ENCODE measurements around the gene MPZL3.

Gene MPZL3

DNA sequence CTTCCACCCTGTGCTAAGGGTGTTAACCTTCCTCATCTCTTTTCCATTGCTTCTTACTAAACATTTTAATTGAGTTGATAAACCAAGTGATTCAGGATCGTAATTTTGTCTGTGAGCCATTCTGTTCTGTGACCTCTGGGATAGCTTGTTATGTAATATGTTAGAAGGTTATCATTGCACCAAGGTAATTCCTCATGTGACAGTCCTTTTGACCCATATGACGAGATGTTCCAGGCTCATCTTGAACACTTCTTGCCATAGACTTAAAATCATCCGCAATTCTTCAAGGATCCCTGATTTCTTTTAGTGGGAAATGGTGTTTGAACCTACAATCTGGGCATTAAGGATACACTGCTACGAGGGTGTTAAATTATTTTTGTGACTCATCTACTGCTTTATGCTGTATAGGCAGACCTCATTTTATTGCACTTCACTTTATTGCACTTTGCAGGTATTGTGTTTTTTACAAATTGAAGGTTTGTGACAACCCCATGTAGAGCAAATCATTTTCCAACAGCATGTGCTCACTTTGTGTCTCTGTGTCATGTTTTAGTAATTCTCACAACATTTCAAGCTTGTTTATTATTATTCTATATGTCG, 31.0 kb upstream of the MPZL3 start:
- DNase-seq (ENCODE audit: low read depth), result no peak
- Histone ChIP-seq H3K9ac (ENCODE audit: low read length) (no peak overlapping the region), H3K36me3 (ENCODE audit: control insufficient read depth, insufficient read depth, low read length, severe bottlenecking) (no peaks in the 10 kb centered on the region), H3K4me1 (ENCODE audit: control insufficient read depth, insufficient read depth, low read length) (no peaks in the 10 kb centered on the region), H3K9me3 (ENCODE audit: control insufficient read depth, low read length) (no peaks in the 10 kb centered on the region), H3K27me3 (replicated peaks; ENCODE audit: control insufficient read depth, insufficient read depth, low read length) (peaks cover 13% of the 10 kb centered on the region), H3K4me3 (ENCODE audit: low read length) (no peak overlapping the region)

DNA sequence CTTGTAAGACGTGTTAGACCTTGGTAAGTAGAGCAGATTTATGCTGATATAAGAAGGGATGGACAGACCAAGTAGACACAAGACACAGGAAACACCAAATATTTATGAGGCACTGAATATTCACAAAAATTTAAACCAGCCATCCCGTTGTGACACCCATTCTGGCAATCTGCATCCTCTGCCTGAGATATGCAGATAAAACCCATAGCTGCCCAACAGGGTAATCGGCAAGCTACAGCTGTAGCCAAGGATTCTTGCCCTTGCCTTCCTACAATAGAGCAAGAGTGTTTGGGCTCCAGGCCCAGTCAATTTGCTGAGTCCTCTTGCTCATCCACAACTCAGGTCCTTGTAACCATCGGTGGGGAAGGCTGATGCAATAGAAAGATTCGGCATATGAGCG, 30.4 kb upstream of the MPZL3 start:
- H3K4me1 ChIP-seq (ENCODE audit: control insufficient read depth, insufficient read depth, low read length), result no peaks in the 10 kb centered on the region
- DNase-seq (ENCODE audit: low read depth), result no peak
- H3K9ac ChIP-seq (ENCODE audit: low read length), result no peak overlapping the region
- peaks cover 13% of the 10 kb centered on the region for H3K27me3 ChIP-seq (replicated peaks; ENCODE audit: control insufficient read depth, insufficient read depth, low read length)
- H3K4me3 ChIP-seq (ENCODE audit: low read length), result no peak overlapping the region
- H3K9me3 ChIP-seq (ENCODE audit: control insufficient read depth, low read length), result no peaks in the 10 kb centered on the region
- H3K36me3 ChIP-seq (ENCODE audit: control insufficient read depth, insufficient read depth, low read length, severe bottlenecking), result no peaks in the 10 kb centered on the region

DNA sequence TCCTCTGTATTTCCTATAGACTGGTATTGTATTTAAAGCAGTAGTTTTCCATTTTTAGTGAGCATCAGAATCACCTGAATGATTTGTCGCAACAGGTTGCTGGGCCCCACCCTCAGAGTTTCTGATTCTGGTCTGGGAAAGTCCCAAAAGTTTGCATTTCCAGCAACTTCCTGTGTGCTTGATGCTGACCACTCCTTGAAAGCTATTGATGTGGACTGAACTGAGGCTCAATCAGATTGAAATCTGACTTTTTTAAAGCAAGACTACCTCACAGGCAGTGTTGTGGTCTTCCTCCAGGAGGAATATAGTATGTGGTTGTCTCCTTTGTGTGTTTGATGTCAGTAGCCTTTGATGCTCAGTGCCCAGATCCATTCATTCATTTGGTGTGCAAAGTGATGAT, 29.1 kb upstream of the MPZL3 start:
- no peak for DNase-seq (ENCODE audit: low read depth)
- H3K4me1 ChIP-seq (ENCODE audit: control insufficient read depth, insufficient read depth, low read length), result no peaks in the 10 kb centered on the region
- H3K36me3 ChIP-seq (ENCODE audit: control insufficient read depth, insufficient read depth, low read length, severe bottlenecking), result no peaks in the 10 kb centered on the region
- H3K9ac ChIP-seq (ENCODE audit: low read length), result no peak overlapping the region
- no peaks in the 10 kb centered on the region for H3K9me3 ChIP-seq (ENCODE audit: control insufficient read depth, low read length)
- H3K4me3 ChIP-seq (ENCODE audit: low read length), result no peak overlapping the region
- peaks cover 19% of the 10 kb centered on the region for H3K27me3 ChIP-seq (replicated peaks; ENCODE audit: control insufficient read depth, insufficient read depth, low read length)

DNA sequence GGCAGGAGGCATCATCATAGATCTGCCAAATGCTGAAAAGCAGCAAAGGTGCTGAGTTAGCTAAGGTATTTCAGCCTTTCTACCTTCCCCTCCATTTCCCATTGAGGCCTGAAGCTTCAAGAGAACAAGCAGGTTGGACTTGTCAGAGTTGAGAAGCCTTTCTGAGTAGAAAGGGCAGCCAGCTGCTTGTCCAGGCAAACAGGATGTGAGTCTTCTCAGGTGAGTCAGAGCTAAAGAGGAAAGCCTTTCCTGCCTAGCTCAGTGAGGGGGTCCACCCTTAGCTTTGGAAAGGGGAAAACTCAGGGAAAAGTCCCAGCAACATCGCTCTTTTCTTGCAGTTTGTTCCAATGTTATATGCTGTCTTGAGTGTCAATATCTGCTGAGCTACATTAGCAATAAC, 25.1 kb upstream of the MPZL3 start:
- H3K27me3 ChIP-seq (replicated peaks; ENCODE audit: control insufficient read depth, insufficient read depth, low read length), result peaks cover 18% of the 10 kb centered on the region
- H3K9ac ChIP-seq (ENCODE audit: low read length), result no peak overlapping the region
- no peak for DNase-seq (ENCODE audit: low read depth)
- H3K9me3 ChIP-seq (ENCODE audit: control insufficient read depth, low read length), result no peaks in the 10 kb centered on the region
- H3K36me3 ChIP-seq (ENCODE audit: control insufficient read depth, insufficient read depth, low read length, severe bottlenecking), result no peaks in the 10 kb centered on the region
- no peak overlapping the region for H3K4me3 ChIP-seq (ENCODE audit: low read length)
- H3K4me1 ChIP-seq (ENCODE audit: control insufficient read depth, insufficient read depth, low read length), result no peaks in the 10 kb centered on the region

DNA sequence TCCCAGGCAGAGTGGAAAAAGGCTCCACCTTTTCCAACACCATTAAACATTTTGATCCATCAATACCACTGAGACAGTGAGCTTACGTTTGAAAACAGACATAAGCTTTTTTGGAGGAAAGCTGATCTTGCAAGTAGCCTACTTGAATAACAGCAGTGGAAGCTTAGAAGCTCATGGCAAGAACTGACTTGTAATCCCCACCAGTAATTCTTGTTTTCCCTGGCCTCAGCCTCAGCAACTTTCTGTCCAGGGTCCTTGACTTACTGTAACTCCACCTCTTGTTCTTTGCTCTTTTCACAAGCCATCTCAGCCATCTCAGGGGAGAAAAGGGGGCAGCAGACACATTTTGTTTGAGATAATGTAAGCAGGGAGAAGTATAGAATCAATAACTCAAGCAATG, 24.3 kb upstream of the MPZL3 start:
- Histone ChIP-seq H3K36me3 (ENCODE audit: control insufficient read depth, insufficient read depth, low read length, severe bottlenecking) (no peaks in the 10 kb centered on the region), H3K9me3 (ENCODE audit: control insufficient read depth, low read length) (no peaks in the 10 kb centered on the region), H3K4me3 (ENCODE audit: low read length) (no peak overlapping the region), H3K9ac (ENCODE audit: low read length) (no peak overlapping the region), H3K4me1 (ENCODE audit: control insufficient read depth, insufficient read depth, low read length) (no peaks in the 10 kb centered on the region), H3K27me3 (replicated peaks; ENCODE audit: control insufficient read depth, insufficient read depth, low read length) (peaks cover 24% of the 10 kb centered on the region)
- DNase-seq (ENCODE audit: low read depth), result no peak

DNA sequence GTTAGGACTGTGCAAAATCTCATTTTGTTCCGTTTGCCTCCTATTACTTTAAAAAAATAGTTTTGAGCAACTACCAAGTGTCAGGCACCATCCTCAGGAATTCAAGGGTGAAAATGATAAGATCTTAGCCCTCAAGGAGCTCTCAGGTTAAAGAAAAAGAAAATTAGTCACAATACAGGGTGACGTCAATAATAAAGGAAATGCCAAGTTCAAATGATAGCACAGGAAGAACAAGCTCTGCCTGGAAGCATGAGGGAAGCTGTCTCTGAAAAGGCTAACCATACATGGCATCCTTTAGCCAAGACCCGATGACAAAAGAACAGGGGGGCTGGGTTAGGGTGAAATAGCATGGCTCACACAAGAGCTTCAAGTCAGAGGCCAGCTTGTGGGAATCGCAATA, 23.0 kb upstream of the MPZL3 start:
- Histone ChIP-seq H3K36me3 (ENCODE audit: control insufficient read depth, insufficient read depth, low read length, severe bottlenecking) (no peaks in the 10 kb centered on the region), H3K4me1 (ENCODE audit: control insufficient read depth, insufficient read depth, low read length) (no peaks in the 10 kb centered on the region), H3K9ac (ENCODE audit: low read length) (no peak overlapping the region), H3K9me3 (ENCODE audit: control insufficient read depth, low read length) (no peaks in the 10 kb centered on the region), H3K27me3 (replicated peaks; ENCODE audit: control insufficient read depth, insufficient read depth, low read length) (peaks cover 24% of the 10 kb centered on the region), H3K4me3 (ENCODE audit: low read length) (no peak overlapping the region)
- DNase-seq (ENCODE audit: low read depth), result no peak

DNA sequence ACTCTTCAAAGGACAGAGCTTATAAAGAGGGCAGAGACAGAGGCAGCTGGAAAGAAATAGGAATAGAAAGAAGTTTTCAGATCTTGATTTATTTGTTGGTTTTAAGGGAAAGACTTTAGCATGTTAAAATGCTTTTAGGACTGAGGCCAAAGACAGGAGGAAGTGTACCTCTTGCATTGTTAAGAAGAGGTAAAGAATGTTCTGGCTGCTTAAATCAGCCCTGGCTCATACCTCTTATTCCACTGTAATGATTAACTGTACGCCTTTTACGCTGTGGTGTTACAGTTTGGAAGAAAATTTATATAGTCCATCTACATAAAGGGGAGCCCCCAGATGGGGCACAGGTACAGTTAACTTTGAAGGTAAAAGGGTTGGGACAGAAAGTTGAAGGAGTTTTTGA, 22.0 kb upstream of the MPZL3 start:
- Histone ChIP-seq H3K27me3 (replicated peaks; ENCODE audit: control insufficient read depth, insufficient read depth, low read length) (peaks cover 29% of the 10 kb centered on the region), H3K4me1 (ENCODE audit: control insufficient read depth, insufficient read depth, low read length) (no peaks in the 10 kb centered on the region), H3K4me3 (ENCODE audit: low read length) (no peak overlapping the region), H3K36me3 (ENCODE audit: control insufficient read depth, insufficient read depth, low read length, severe bottlenecking) (no peaks in the 10 kb centered on the region), H3K9me3 (ENCODE audit: control insufficient read depth, low read length) (no peaks in the 10 kb centered on the region), H3K9ac (ENCODE audit: low read length) (no peak overlapping the region)
- no peak for DNase-seq (ENCODE audit: low read depth)

DNA sequence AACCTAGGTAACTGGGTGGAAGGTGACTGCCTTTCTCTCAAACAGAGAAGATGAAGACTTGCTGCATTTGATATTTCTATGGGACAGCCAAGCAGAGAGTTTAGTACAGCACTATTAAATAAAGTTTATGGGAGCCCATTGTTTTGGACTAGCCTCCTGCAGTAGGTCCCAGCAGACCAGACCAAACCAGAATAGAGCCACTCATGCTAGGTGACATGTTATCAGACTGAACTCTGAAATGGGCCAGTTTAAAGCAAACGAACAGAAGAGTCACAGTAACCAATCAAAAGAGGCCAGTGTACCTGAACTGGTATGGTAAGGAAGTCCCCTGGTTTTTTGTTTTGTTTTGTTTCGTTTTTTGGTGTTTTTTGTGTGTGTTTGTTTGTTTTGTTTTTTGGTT, 19.8 kb upstream of the MPZL3 start:
- Histone ChIP-seq H3K27me3 (replicated peaks; ENCODE audit: control insufficient read depth, insufficient read depth, low read length) (peaks cover 43% of the 10 kb centered on the region), H3K4me3 (ENCODE audit: low read length) (no peak overlapping the region), H3K9ac (ENCODE audit: low read length) (no peak overlapping the region), H3K9me3 (ENCODE audit: control insufficient read depth, low read length) (no peaks in the 10 kb centered on the region), H3K36me3 (ENCODE audit: control insufficient read depth, insufficient read depth, low read length, severe bottlenecking) (no peaks in the 10 kb centered on the region), H3K4me1 (ENCODE audit: control insufficient read depth, insufficient read depth, low read length) (no peaks in the 10 kb centered on the region)
- DNase-seq (ENCODE audit: low read depth), result no peak

DNA sequence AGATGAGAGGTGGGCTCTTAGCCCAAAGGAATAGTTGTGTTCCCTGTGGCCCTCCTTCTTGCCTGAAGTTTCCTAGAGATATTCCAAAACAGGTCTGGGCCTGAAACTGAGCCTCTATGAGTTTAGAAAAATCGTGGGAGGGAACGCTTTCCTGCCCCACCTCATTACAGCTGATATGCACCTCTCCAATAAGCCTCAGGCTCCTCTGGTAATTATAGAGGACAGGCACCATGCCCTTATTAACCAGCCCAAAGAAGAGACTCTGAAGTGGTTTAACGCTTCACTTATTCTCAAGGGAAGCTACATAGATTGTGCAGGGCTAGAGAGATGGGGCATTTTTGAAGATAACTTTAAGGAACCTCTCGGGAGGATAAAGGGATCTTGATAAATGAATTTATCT, 15.3 kb upstream of the MPZL3 start:
- Histone ChIP-seq H3K27me3 (replicated peaks; ENCODE audit: control insufficient read depth, insufficient read depth, low read length) (peaks cover 70% of the 10 kb centered on the region), H3K4me3 (ENCODE audit: low read length) (no peak overlapping the region), H3K9ac (ENCODE audit: low read length) (no peak overlapping the region), H3K9me3 (ENCODE audit: control insufficient read depth, low read length) (no peaks in the 10 kb centered on the region), H3K36me3 (ENCODE audit: control insufficient read depth, insufficient read depth, low read length, severe bottlenecking) (no peaks in the 10 kb centered on the region), H3K4me1 (ENCODE audit: control insufficient read depth, insufficient read depth, low read length) (peaks cover 8% of the 10 kb centered on the region)
- no peak for DNase-seq (ENCODE audit: low read depth)

DNA sequence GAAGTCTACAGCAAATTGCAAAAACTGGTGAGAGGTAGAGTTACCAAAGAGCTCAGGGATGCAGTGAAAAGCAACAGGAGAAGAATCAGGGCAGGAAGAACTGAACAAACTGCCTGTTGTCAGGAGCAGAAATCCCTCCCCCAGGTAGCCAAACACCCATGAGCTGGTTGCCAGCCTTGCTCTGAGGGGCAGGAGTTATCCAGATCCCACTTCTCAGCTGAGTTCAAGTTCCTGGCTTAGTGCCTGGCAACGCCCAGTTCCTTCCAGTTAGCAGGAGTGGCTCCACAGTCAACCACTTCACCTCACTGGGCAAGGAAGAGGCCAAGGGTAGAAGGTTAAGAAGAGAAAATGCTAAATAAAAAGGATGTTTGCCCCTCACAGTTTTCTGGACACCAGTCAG, 13.8 kb upstream of the MPZL3 start:
- Histone ChIP-seq H3K4me1 (ENCODE audit: control insufficient read depth, insufficient read depth, low read length) (peaks cover 8% of the 10 kb centered on the region), H3K9ac (ENCODE audit: low read length) (no peak overlapping the region), H3K4me3 (ENCODE audit: low read length) (no peak overlapping the region), H3K36me3 (ENCODE audit: control insufficient read depth, insufficient read depth, low read length, severe bottlenecking) (no peaks in the 10 kb centered on the region), H3K9me3 (ENCODE audit: control insufficient read depth, low read length) (no peaks in the 10 kb centered on the region), H3K27me3 (replicated peaks; ENCODE audit: control insufficient read depth, insufficient read depth, low read length) (peaks cover 77% of the 10 kb centered on the region)
- no peak for DNase-seq (ENCODE audit: low read depth)

DNA sequence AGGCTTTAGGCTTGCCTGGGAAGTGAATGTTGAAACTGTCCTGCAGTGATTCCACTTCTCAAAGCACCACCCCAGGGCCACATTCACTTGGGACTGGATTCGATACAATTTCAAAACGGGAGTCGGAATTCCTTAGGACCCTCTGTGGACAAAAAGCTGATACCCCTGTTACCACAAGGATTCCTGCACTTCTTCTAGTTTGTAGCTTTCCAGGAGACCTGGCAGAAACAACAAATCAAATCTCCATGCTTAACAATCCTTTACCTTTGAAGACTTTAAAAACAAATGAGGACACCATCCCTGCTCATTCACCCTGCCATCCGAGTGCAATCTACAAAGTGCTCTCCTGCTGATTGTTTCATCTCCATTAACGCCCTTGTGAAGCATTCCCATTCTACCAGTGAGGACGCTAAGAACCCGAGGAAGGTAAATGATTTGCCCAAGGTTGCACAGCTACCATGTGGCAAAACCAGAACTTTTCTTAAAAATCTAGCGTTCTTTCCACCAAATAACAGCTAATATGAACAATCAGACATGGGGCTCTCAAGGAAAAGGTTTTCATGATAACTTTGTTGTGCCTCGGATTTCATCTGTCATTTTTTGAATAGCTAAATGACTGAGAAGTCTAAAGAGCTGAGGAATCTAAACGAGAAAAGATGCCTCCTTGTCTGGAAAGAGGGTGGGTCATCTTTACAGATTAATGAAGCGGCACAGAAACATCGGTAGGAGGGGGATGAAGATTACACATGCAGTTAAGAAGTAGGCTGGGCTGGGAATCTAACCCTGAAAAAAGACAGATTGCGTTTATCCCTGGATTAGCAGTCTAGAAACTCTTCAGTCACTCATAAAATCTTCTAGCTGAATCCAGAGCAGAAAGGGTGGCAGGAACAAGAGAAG, 12.7 kb upstream of the MPZL3 start:
- peaks cover 86% of the 10 kb centered on the region for H3K27me3 ChIP-seq (replicated peaks; ENCODE audit: control insufficient read depth, insufficient read depth, low read length)
- H3K36me3 ChIP-seq (ENCODE audit: control insufficient read depth, insufficient read depth, low read length, severe bottlenecking), result no peaks in the 10 kb centered on the region
- no peaks in the 10 kb centered on the region for H3K9me3 ChIP-seq (ENCODE audit: control insufficient read depth, low read length)
- peak overlapping the region; percentile 64 for H3K4me3 ChIP-seq (ENCODE audit: low read length)
- H3K9ac ChIP-seq (ENCODE audit: low read length), result no peak overlapping the region
- H3K4me1 ChIP-seq (ENCODE audit: control insufficient read depth, insufficient read depth, low read length), result peaks cover 8% of the 10 kb centered on the region
- DNase-seq (ENCODE audit: low read depth), result no peak
